Femur (tissue), 1 donor: Measurements from ENCODE around the gene FAM162A.
"Not testable (repeated sequence)": the region's sequence is repeated elsewhere in the genome, so short reads cannot be mapped to it uniquely, and the experiment has no call there.

Experiments used
- DNase-seq: peaks from one replicate; pipeline ENCODE4 v3.0.0-alpha.2; 2017

The FAM162A gene, protein sequence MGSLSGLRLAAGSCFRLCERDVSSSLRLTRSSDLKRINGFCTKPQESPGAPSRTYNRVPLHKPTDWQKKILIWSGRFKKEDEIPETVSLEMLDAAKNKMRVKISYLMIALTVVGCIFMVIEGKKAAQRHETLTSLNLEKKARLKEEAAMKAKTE

DNA sequence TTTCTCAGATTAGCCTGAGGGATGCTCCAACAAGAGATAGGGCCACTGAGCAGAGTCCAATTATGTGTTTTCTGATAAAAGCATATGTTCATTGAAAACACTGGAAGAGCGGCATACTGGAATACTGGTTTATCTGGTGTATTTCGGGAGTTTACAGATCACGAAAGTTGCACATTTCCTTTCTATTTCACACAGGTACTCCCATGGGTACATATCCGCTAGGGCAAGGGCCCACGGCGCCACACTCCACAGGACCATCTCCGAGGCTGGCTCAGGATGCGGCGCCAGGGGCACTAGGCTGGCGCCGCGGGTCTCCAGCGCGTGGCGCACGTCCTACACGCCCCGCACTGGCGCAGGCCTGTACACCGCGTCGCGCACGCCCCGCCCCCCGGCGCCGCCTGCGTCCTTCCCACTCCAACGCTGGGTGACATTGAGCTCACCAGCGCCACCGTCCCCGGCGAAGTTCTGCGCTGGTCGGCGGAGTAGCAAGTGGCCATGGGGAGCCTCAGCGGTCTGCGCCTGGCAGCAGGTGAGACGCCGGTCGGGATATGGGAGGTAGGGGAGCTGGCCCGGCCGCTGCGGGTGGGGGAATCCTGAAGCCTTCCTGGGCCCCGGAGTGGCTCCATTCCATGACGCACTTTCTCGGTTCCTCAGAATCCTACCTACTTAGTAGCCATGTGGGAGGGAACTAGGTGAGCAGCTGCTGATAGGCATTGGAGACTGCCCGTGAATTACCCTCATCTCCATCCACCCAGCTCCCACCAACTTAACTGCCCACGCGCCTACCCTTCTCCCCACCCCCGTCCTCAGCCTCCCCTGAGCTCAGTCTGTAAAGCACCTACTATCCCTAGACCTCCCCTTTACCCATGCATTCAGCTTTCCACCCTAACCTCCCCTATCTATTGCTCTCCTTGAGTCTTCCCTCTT, at the start of gene FAM162A:
Gene FAM162A, plus strand, starts transcription at position 412 of the 927 bp plus-strand sequence. Its CDS starts 84 bp downstream, at position 496.
- peak; percentile 95 for DNase-seq

- no peak for DNase-seq
These were observed 41.2 kb upstream of the FAM162A start for GRCh38 chr3:122342803-122343202.

- no peak for DNase-seq
These were observed 40.3 kb upstream of the FAM162A start for GRCh38 chr3:122343654-122344053.

GRCh38 chr3:122349171-122349570, 34.8 kb upstream of the FAM162A start:
- DNase-seq, result no peak

- DNase-seq, result no peak
These were observed 33.1 kb upstream of the FAM162A start for GRCh38 chr3:122350814-122351418.

GRCh38 chr3:122351612-122352011, 32.4 kb upstream of the FAM162A start:
- no peak for DNase-seq

DNA sequence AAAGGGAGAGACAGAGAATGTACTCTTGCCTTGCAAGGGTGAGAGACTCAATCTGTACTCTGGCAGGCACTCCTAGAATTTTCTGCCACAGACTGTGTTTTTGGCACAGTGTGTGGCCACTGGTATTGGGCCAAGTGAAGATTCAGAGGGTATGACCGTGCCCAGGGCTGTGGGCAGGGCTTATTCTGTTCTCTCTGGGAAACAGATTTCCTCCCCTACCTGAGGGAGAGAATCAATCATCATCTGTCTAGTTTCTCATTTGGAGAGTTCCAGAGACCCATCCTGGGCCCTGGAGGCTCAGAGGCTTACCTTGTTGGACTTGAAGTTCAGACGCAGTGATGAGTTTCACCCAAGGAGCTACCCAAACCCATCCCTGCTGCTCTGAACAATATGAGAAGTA, 30.8 kb upstream of the FAM162A start:
- DNase-seq, result peak; percentile 36

DNA sequence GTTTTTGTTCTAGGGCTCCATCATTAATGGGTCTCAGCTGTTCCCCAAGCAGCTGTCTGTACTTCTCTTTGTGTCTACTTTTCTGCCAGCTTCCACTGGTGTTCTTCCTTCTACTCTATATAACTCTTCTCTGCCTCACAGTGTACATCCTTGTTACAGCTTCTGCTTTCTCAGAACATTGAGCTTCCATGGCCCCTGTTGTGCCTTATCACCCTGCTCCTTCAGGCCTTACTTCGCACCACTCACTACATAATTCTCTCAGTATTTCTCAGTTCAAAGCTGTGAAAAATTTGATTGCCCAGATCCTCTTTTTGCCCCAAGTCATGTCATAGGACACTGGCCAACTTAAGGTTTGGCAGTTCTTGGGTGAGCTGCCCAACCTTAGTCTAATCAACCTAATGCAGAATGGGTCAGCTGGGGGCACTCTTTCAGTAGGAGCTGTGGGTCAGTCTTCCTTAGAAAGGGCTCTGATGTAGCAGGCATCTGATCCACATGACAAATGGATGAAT, 30.0 kb upstream of the FAM162A start:
- no peak for DNase-seq

- no peak for DNase-seq
These were observed 28.4 kb upstream of the FAM162A start for GRCh38 chr3:122355612-122356011.

- no peak for DNase-seq
These were observed 27.6 kb upstream of the FAM162A start for GRCh38 chr3:122356402-122356801.

DNA sequence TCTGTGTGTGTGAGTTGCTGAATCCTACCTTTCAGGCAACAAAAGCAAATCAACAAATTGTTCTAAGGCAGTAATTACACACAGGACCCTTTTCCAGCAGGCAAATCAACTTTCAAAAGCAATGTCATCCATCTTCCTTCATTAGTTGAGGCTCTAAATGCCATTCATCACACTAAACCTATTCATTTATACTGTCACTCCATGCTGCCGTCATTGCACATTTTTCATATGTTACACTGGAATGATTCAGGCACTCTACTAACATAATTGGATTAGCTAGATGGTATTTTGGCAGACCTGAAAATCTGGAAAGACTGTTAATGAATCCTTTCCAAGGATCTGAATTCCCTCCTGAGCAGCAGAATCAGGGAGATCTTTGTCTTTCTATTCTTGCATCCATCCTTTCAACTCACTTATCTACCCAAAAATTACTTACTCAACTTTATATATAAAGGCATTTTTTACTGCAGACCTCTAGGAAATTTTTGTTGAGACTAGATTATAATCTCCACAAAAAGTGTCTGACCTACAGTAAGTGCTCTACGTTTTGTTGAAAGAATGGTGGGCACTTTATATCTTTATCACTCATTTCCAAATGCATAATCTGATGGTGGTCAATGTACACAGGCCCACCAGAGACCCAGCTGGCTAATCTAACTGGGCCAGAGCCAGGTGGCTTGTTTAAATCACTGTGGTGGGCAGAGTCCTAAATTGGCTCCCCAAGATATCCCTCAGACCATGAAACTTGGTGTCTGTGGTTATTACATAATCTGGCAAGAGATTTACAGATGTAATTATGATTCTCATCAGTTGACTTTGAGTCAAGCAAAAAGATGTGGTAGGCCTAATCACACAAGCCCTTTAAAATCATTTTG, 25.9 kb upstream of the FAM162A start:
- DNase-seq, result no peak

- DNase-seq, result no peak
These were observed 25.3 kb upstream of the FAM162A start for GRCh38 chr3:122358703-122359032.

DNA sequence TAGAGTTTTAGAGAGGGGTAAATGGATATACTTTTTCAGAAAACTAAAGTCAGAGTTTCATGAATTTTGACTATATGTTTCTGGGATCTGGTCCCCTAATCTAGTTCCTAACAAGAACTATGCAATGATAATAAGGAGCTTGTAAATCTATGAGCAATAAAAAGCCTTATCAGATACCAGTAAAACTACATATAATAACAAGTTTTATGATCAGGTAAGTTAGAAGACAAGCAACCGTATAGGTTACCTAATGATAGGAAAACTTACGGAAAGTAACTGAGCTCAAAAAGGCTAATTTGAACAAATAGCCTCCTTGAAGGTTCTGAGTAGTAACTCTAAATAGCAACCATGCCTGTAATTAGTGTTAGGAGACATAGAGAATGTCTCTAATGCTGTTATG, 22.0 kb upstream of the FAM162A start:
- no peak for DNase-seq

- no peak for DNase-seq
These were observed 19.5 kb upstream of the FAM162A start for GRCh38 chr3:122364490-122364889.

- DNase-seq, result no peak
These were observed 18.9 kb upstream of the FAM162A start for GRCh38 chr3:122365073-122365472.

- DNase-seq, result not testable (repeated sequence)
These were observed 18.2 kb upstream of the FAM162A start for GRCh38 chr3:122365582-122366378.

DNA sequence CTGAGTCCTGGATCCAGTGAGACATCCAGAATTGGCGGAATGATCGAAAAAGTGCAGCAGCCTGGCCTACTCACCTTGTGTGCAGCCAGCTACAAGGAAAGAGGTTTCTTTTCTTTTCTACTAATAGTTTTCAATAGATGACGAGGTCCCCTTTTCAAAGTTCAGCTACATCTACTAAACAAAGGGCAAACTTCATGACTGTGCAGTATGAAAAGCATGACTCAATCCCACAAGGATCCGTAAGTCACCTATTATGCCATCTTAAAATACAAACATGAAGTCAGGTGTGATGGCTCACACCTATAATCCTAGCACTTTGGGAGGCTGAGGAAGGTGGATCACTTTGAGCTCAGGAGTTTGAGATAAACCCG, 17.6 kb upstream of the FAM162A start:
- no peak for DNase-seq

DNA sequence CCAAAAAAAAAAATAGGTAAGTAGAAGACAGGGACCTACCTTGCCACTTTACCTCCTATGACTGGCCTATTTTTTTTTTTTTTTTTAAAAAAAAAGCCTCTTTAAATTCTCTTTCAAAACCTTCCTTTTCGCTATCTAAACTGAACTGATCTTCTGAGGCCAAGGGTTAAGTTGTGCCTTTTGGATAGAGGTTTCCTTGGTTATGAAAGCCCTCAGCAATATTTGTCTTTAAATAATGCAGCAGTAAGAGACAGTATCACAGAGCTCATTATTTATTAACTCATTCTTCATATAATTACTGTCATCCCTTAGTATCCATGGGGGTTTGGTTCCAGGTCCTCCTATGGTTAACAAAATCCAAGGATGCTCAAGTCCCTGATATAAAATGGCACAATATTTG, 9.9 kb upstream of the FAM162A start:
- no peak for DNase-seq

DNA sequence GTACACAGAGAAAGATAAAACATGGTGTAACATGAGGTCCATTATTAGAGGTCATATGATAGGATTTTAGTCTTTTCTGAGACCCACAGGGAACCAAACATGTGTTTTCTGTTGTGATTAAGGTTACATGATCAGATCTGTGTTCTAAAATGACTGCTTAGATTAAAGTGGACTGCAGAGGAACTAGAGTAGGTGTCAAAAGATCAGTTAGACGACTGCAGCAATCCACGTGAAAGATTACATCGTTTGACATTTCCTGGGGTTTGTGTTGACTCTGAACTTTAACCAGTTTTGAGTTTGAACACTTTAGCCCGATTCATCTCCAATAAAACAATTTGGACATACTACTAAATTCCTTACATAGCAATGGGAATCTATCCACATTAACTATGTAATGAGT, 6.0 kb upstream of the FAM162A start:
- DNase-seq, result no peak

DNA sequence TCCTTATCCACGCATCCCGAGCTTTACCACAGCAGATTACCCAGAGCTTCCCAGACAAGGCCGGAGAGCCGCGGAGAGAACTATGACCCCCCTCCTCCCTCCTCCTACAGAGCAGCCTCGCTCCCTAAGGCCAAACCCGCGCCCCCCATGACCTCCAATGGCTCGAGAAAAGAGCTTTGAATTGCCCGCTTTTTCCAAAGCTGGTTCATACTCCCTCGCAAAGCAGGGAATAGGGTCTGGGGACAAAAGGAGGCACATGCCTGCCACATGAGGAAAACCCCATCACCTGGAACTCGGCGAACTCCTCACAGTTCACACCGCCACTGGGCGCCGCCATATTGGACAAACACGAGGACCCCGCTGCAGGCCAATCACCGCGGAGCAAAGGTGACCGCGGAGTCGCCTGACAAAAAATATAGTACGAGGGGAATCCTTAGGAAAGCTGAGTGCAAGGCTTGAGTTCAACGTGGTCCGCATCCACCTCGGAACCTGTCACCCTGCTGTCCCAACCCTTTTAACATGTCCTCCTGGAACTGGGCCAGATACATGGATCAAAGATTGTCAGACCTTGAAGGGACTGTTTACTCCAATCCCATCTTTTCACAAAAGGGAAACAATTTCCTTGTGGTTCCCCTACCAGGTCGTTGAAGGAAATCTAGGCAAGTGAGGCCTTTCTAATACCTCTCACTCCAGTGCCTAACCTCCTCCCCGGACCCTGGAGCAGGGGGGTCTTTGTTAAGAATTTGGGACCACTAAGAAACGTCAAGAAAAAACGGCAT, 905 bp upstream of the FAM162A start, which contains the start of gene MIX23:
Gene MIX23, minus strand, starts transcription at position 344 of the 779 bp plus-strand sequence. Its CDS starts 7 bp downstream, at position 337.
- peak; percentile 92 for DNase-seq

DNA sequence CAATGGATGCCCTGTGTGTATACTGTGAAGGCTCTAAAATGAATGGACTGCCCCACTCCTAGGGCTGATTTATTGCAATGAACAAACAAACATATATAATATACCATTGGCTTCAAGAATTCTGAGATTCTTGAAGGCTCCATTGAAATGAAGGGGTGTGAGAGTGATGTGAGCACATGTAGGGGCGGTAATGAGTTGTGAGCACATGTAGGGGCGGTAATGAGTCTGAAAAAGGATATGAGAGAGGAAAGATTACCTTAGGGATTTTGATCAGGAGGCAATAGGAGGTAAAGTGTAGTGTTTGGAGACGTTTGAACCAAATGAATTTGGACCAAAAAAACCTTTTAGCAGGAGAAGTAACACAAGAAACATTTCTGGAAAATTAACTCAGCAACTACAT, 3.7 kb downstream of the FAM162A start:
- no peak for DNase-seq
